IPS-20b (cell line): ENCODE measurements around the gene EPS15.

ENCODE experiments used
- H3K27ac ChIP-seq: one replicate; pipeline ENCODE4 v1.5.1; 2013; ENCODE audit warnings: low read length
- H3K27me3 ChIP-seq: 2 replicates; pipeline ENCODE4 v1.6.1; 2013; ENCODE audit warnings: mild to moderate bottlenecking, low read length, inconsistent platforms; ENCODE audit not compliant: insufficient read depth
- H3K36me3 ChIP-seq: 2 replicates; pipeline ENCODE4 v1.6.1; 2013; ENCODE audit warnings: low read depth, mild to moderate bottlenecking, inconsistent platforms, low read length, moderate library complexity; ENCODE audit not compliant: insufficient read depth
- H3K4me1 ChIP-seq: 2 replicates; pipeline ENCODE4 v1.6.1; 2013; ENCODE audit warnings: mild to moderate bottlenecking, control low read depth, inconsistent platforms, low read length, moderate library complexity; ENCODE audit not compliant: insufficient read depth
- H3K4me3 ChIP-seq: 2 replicates; pipeline ENCODE4 v1.5.1; 2013; ENCODE audit warnings: mild to moderate bottlenecking, low read length, inconsistent platforms
- H3K9ac ChIP-seq: 2 replicates; pipeline ENCODE4 v1.6.1; 2013; ENCODE audit warnings: low read depth, mild to moderate bottlenecking, inconsistent platforms, low read length, moderate library complexity
- H3K9me3 ChIP-seq: 2 replicates; pipeline ENCODE4 v1.6.1; 2013; ENCODE audit warnings: mild to moderate bottlenecking, low read depth, low read length, inconsistent platforms; ENCODE audit not compliant: insufficient read depth

Gene EPS15

GRCh38 chr1:51313961-51314777, 204.9 kb downstream of the EPS15 start:
- Histone ChIP-seq H3K9ac (no peak overlapping the region), H3K27me3 (no peaks in the 10 kb centered on the region), H3K36me3 (no peaks in the 10 kb centered on the region), H3K4me1 (no peaks in the 10 kb centered on the region; the same call in 1 of the 2 replicates), H3K9me3 (no peaks in the 10 kb centered on the region), H3K4me3 (no peak overlapping the region), H3K27ac (no peak overlapping the region)

GRCh38 chr1:51313268-51313852, 205.7 kb downstream of the EPS15 start:
- Histone ChIP-seq H3K36me3 (no peaks in the 10 kb centered on the region), H3K27me3 (no peaks in the 10 kb centered on the region), H3K4me1 (no peaks in the 10 kb centered on the region; the same call in 1 of the 2 replicates), H3K4me3 (no peak overlapping the region), H3K9ac (no peak overlapping the region), H3K9me3 (no peaks in the 10 kb centered on the region), H3K27ac (no peak overlapping the region)

GRCh38 chr1:51312718-51313117, 206.3 kb downstream of the EPS15 start:
- no peaks in the 10 kb centered on the region; the same call in 1 of the 2 replicates for H3K4me1 ChIP-seq
- no peaks in the 10 kb centered on the region for H3K27me3 ChIP-seq
- no peak overlapping the region for H3K9ac ChIP-seq
- no peak overlapping the region for H3K27ac ChIP-seq
- H3K36me3 ChIP-seq = no peaks in the 10 kb centered on the region
- no peak overlapping the region for H3K4me3 ChIP-seq
- no peaks in the 10 kb centered on the region for H3K9me3 ChIP-seq

- no peaks in the 10 kb centered on the region; the same call in 1 of the 2 replicates for H3K4me1 ChIP-seq
- H3K9ac ChIP-seq = no peak overlapping the region
- no peak overlapping the region for H3K4me3 ChIP-seq
- no peaks in the 10 kb centered on the region for H3K36me3 ChIP-seq
- H3K27ac ChIP-seq = no peak overlapping the region
- no peaks in the 10 kb centered on the region for H3K27me3 ChIP-seq
- H3K9me3 ChIP-seq = no peaks in the 10 kb centered on the region
Measured at GRCh38 chr1:51311826-51312225, 207.2 kb downstream of the EPS15 start.

GRCh38 chr1:51310871-51311613, 208.0 kb downstream of the EPS15 start:
- Histone ChIP-seq H3K36me3 (no peaks in the 10 kb centered on the region), H3K9me3 (no peaks in the 10 kb centered on the region), H3K4me1 (no peaks in the 10 kb centered on the region; the same call in 1 of the 2 replicates), H3K27me3 (no peaks in the 10 kb centered on the region), H3K9ac (no peak overlapping the region), H3K27ac (no peak overlapping the region), H3K4me3 (no peak overlapping the region)

- H3K27me3 ChIP-seq = no peaks in the 10 kb centered on the region
- no peaks in the 10 kb centered on the region; the same call in none of the 2 replicates for H3K4me1 ChIP-seq
- H3K9ac ChIP-seq = no peak overlapping the region
- H3K36me3 ChIP-seq = no peaks in the 10 kb centered on the region
- no peaks in the 10 kb centered on the region for H3K9me3 ChIP-seq
- no peak overlapping the region for H3K27ac ChIP-seq
- H3K4me3 ChIP-seq = no peak overlapping the region
Measured at GRCh38 chr1:51309291-51309690, 209.8 kb downstream of the EPS15 start.

- Histone ChIP-seq H3K27ac (no peak overlapping the region), H3K9ac (no peak overlapping the region), H3K36me3 (no peaks in the 10 kb centered on the region), H3K4me1 (no peaks in the 10 kb centered on the region; the same call in 1 of the 2 replicates), H3K27me3 (no peaks in the 10 kb centered on the region), H3K4me3 (no peak overlapping the region), H3K9me3 (no peaks in the 10 kb centered on the region)
Measured at GRCh38 chr1:51308636-51309035, 210.4 kb downstream of the EPS15 start.

- no peak overlapping the region for H3K4me3 ChIP-seq
- no peak overlapping the region for H3K27ac ChIP-seq
- H3K9me3 ChIP-seq = no peaks in the 10 kb centered on the region
- no peaks in the 10 kb centered on the region for H3K27me3 ChIP-seq
- no peak overlapping the region for H3K9ac ChIP-seq
- no peaks in the 10 kb centered on the region for H3K36me3 ChIP-seq
- H3K4me1 ChIP-seq = no peaks in the 10 kb centered on the region; the same call in 1 of the 2 replicates
Measured at GRCh38 chr1:51306950-51307349, 212.1 kb downstream of the EPS15 start.

GRCh38 chr1:51305371-51305823, 213.7 kb downstream of the EPS15 start:
- no peaks in the 10 kb centered on the region for H3K9me3 ChIP-seq
- H3K4me1 ChIP-seq = no peaks in the 10 kb centered on the region; the same call in 1 of the 2 replicates
- no peak overlapping the region for H3K27ac ChIP-seq
- H3K4me3 ChIP-seq = no peak overlapping the region
- H3K9ac ChIP-seq = no peak overlapping the region
- no peaks in the 10 kb centered on the region for H3K27me3 ChIP-seq
- H3K36me3 ChIP-seq = no peaks in the 10 kb centered on the region

- Histone ChIP-seq H3K4me1 (no peaks in the 10 kb centered on the region; the same call in 1 of the 2 replicates), H3K9me3 (no peaks in the 10 kb centered on the region)
Measured at GRCh38 chr1:51304360-51304759, 214.7 kb downstream of the EPS15 start.

More at GRCh38 chr1:51304360-51304759, 214.7 kb downstream of the EPS15 start:
- H3K9ac ChIP-seq = no peak overlapping the region
- H3K27me3 ChIP-seq = no peaks in the 10 kb centered on the region
- no peak overlapping the region for H3K27ac ChIP-seq
- no peak overlapping the region for H3K4me3 ChIP-seq
- H3K36me3 ChIP-seq = no peaks in the 10 kb centered on the region
